Jurkat, Clone E6-1 (cell line): ENCODE data around the gene SLC49A4. TPM values are rescaled to one million over a fixed set of nuclear protein-coding genes. Genes with fewer than 3 reads are reported as not detected.
"Not testable (repeated sequence)": the region's sequence is repeated elsewhere in the genome, so short reads cannot be mapped to it uniquely, and the experiment has no call there.

ENCODE experiments used
- DNase-seq: peaks from one replicate; pipeline ENCODE4 v3.0.0-alpha.2; 2011; ENCODE audit warnings: low read depth, low spot score
- H3K4me3 ChIP-seq: 2 replicates; pipeline ENCODE4 v1.5.1; 2011; ENCODE audit warnings: mild to moderate bottlenecking, low read length, control low read depth, moderate library complexity
- polyA plus RNA-seq: library from polyadenylated mRNA; unstranded; fragments of >200 nt; gene quantifications from one replicate; pipeline ENCODE4 v1.2.1, GENCODE V29; 2012; ENCODE audit warnings: missing spikeins; ENCODE audit not compliant: insufficient read length, insufficient read depth

The SLC49A4 gene
- polyA plus RNA-seq, result 2.7 TPM

GRCh38 chr3:122794779-122795673, at the start of gene SLC49A4:
Gene SLC49A4 (plus strand): TSS chr3:122795069. CDS start chr3:122795193, 124 bp downstream.
- DNase-seq, result no peak
- peak within 1 kb of the TSS; percentile 91 for H3K4me3 ChIP-seq

- no peak overlapping the region for H3K4me3 ChIP-seq
- DNase-seq, result no peak
Measured at GRCh38 chr3:122745369-122746021, 49.4 kb upstream of the SLC49A4 start.

- DNase-seq, H3K4me3 ChIP-seq: not testable (repeated sequence)
Measured at GRCh38 chr3:122747295-122747694, 47.6 kb upstream of the SLC49A4 start.

GRCh38 chr3:122748347-122748746, 46.5 kb upstream of the SLC49A4 start:
- H3K4me3 ChIP-seq, result no peak overlapping the region
- DNase-seq, result no peak

- H3K4me3 ChIP-seq, result no peak overlapping the region
- peak; percentile 51 for DNase-seq
Measured at GRCh38 chr3:122754929-122755328, 39.9 kb upstream of the SLC49A4 start.

- H3K4me3 ChIP-seq, result no peak overlapping the region
- DNase-seq, result no peak
Measured at GRCh38 chr3:122755491-122755890, 39.4 kb upstream of the SLC49A4 start.

GRCh38 chr3:122758877-122759560, 35.9 kb upstream of the SLC49A4 start:
- no peak for DNase-seq
- H3K4me3 ChIP-seq, result no peak overlapping the region

GRCh38 chr3:122760453-122761271, 34.2 kb upstream of the SLC49A4 start:
- H3K4me3 ChIP-seq, result no peak overlapping the region
- no peak for DNase-seq

GRCh38 chr3:122766430-122766829, 28.4 kb upstream of the SLC49A4 start:
- DNase-seq, result no peak
- no peak overlapping the region for H3K4me3 ChIP-seq

- no peak for DNase-seq
Measured at GRCh38 chr3:122767540-122768372, 27.1 kb upstream of the SLC49A4 start.

GRCh38 chr3:122770521-122771202, 24.2 kb upstream of the SLC49A4 start:
- DNase-seq, result no peak

More at GRCh38 chr3:122767540-122768372, 27.1 kb upstream of the SLC49A4 start:
- H3K4me3 ChIP-seq, result no peak overlapping the region

GRCh38 chr3:122772827-122773226, 22.0 kb upstream of the SLC49A4 start:
- no peak for DNase-seq
- H3K4me3 ChIP-seq, result no peak overlapping the region

More at GRCh38 chr3:122770521-122771202, 24.2 kb upstream of the SLC49A4 start:
- no peak overlapping the region for H3K4me3 ChIP-seq

- no peak overlapping the region for H3K4me3 ChIP-seq
- no peak for DNase-seq
Measured at GRCh38 chr3:122773944-122774509, 20.8 kb upstream of the SLC49A4 start.

- H3K4me3 ChIP-seq, result no peak overlapping the region
- no peak for DNase-seq
Measured at GRCh38 chr3:122774564-122774963, 20.3 kb upstream of the SLC49A4 start.

GRCh38 chr3:122776675-122777468, 18.0 kb upstream of the SLC49A4 start:
- DNase-seq, result no peak
- H3K4me3 ChIP-seq, result no peak overlapping the region

GRCh38 chr3:122777563-122777962, 17.3 kb upstream of the SLC49A4 start:
- no peak overlapping the region for H3K4me3 ChIP-seq

More at GRCh38 chr3:122777563-122777962, 17.3 kb upstream of the SLC49A4 start:
- DNase-seq, result no peak
